T-helper 1 cell treated with Interleukin-12 subunit alpha and Interleukin-12 subunit beta and Interleukin-4 antibody, amounts not matched to agents 30 ng/mL and 1 ng/mL, for 36 hours (primary cell): Measurements from ENCODE around the gene AQP5. TPM values are rescaled to one million over a fixed set of nuclear protein-coding genes. Genes with fewer than 3 reads are reported as not detected.
"Not testable (repeated sequence)": the region's sequence is repeated elsewhere in the genome, so short reads cannot be mapped to it uniquely, and the experiment has no call there.

ENCODE experiments used
- intact Hi-C: fragments of 100-400 bp; cut with micrococcal nuclease; formaldehyde crosslinking; loops from one replicate; pipeline ENCODE4 v1.15.1; 2024
- total RNA-seq: library from RNA; stranded (reverse); gene quantifications from 2 replicates; pipeline ENCODE4 v1.2.3, GENCODE V29; 2022

Gene AQP5
- total RNA-seq, 1 donor from 2014 or later, result not detected

GRCh38 chr12:49978125-49978524 is 16.5 kb downstream of the AQP5 start:
- intact Hi-C loops, result no loop called here

GRCh38 chr12:49979016-49979586 is 17.4 kb downstream of the AQP5 start:
- intact Hi-C loops, result no loop called here

GRCh38 chr12:49979791-49980190 is 18.1 kb downstream of the AQP5 start:
- intact Hi-C loops, result no loop called here

GRCh38 chr12:49980501-49981349 is 19.1 kb downstream of the AQP5 start:
- intact Hi-C loops, result no loop called here

- intact Hi-C loops, result no loop called here
Measured at GRCh38 chr12:49982246-49983087, 20.8 kb downstream of the AQP5 start.

- intact Hi-C loops, result no loop called here
Measured at GRCh38 chr12:49983892-49984291, 22.2 kb downstream of the AQP5 start.

- intact Hi-C loops, result no loop called here
Measured at GRCh38 chr12:49984476-49985359, 23.0 kb downstream of the AQP5 start.

- intact Hi-C loops, result no loop called here
Measured at GRCh38 chr12:49985981-49986380, 24.3 kb downstream of the AQP5 start.

- intact Hi-C loops, result not testable (repeated sequence)
Measured at GRCh38 chr12:49986476-49986875, 24.8 kb downstream of the AQP5 start.

GRCh38 chr12:49987625-49988303 is 26.1 kb downstream of the AQP5 start:
- intact Hi-C loops, result no loop called here

GRCh38 chr12:49989400-49989799 is 27.7 kb downstream of the AQP5 start:
- intact Hi-C loops, result not testable (repeated sequence)

GRCh38 chr12:49990273-49990672 is 28.6 kb downstream of the AQP5 start:
- intact Hi-C loops, result no loop called here

- intact Hi-C loops, result no loop called here
Measured at GRCh38 chr12:49998453-49998852, 36.8 kb downstream of the AQP5 start.

GRCh38 chr12:50003595-50003994 is 41.9 kb downstream of the AQP5 start:
- intact Hi-C loops, result no loop called here

- intact Hi-C loops, result no loop called here
Measured at GRCh38 chr12:50004696-50005095, 43.0 kb downstream of the AQP5 start.

GRCh38 chr12:50005175-50005574 is 43.5 kb downstream of the AQP5 start:
- intact Hi-C loops, result no loop called here

- intact Hi-C loops, result no loop called here
Measured at GRCh38 chr12:50006280-50006679, 44.6 kb downstream of the AQP5 start.

- intact Hi-C loops, result no loop called here
Measured at GRCh38 chr12:50006754-50007442, 45.2 kb downstream of the AQP5 start.

- intact Hi-C loops, result no loop called here
Measured at GRCh38 chr12:50013361-50014147, 51.9 kb downstream of the AQP5 start.
